Measurements from ENCODE around the gene GLI3.

The GLI3 gene

DNA sequence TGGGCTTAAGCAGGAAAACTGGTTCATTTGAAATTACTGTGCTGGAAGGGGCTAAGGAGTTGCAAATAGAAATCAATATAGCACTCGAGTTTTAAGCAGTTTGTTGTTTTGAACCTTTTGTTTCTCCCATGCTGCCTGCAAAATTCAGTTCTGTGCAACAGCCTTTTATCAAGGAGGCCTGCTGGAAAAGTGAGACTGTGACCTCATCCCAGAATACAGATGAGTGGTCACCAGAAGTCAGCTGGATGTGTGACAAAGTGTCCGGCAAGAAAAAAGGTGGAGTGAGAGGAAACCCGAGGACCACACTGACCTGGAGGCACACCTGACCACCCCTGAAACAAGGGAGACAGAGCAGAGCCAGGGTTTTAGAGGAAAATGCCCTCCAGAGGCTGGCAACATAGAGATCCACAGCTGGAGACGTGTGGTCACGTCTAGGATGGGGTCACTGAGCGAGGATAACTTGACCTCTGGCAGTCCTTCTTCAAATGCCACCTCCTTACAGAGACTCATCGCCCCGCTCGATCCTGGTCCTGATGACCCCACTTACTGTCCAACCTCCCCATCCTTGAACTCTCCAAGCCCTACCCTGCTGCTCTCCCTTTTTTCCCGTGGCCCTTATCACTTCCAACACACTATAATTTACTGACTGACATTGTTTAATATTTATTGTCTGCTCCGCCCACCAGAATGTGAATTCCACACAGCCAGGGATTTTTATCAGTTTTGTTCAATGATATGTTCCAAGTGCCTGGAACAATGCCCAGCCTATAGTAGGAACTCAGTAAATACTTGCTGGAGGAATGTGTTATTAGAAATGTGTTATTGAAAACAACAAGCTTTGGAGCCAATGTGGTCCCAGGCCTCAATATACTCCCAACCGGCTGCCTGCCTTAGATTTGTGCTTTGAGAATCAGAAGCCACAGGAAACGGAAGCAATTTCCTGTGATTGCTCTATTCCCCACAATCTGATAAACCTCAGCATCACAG, 243.8 kb downstream of the GLI3 start:
- no peak for DNase-seq

GRCh38 chr7:41984888-41985287, 252.1 kb downstream of the GLI3 start:
- DNase-seq, result no peak

DNA sequence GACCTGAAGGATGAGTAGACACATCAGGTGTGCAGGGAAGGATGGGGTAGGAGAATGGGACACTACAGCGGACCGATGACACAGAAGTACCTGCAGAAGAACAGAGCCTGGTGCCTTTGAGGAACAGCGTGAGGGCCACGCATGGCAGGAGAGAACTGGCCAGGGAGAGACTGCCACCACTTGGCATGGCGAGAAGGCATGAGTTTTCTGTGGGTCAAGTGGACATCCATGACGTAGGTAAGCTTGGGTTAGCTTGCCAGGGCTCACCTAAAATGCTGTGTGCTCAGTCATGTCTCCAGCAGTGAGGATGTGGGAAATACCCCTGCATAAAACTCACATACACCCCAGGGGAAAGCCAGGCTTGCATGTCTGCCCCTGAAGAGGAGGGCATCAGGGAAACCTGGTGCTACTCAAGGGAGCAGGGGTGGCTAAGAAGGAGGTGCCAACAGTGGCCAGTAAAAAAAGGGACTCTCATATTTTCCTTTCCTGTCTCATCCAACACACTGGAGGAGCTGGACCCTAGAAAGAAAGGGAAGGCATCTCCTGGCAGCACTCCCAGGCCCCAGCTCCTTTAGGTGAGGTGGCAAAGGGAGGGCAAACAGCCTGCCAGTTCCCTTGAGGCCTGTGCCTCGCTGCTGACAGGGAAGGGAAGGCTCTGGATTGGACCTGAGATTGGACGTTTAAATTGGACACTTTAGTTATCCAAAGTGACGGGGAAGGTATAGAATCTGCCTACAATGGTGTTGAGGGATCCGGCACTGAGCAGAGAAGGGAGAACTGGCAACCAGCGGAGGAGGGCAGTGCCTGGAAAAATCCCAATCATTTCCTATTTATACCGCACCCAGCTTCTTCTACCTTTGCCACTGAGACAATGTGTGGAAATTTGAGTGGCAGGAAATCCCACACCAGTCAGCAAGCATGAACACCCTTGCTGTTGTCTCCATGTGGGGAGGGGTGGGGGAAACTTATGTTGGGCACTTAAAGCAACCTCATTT, 255.7 kb downstream of the GLI3 start:
- DNase-seq, result no peak

DNA sequence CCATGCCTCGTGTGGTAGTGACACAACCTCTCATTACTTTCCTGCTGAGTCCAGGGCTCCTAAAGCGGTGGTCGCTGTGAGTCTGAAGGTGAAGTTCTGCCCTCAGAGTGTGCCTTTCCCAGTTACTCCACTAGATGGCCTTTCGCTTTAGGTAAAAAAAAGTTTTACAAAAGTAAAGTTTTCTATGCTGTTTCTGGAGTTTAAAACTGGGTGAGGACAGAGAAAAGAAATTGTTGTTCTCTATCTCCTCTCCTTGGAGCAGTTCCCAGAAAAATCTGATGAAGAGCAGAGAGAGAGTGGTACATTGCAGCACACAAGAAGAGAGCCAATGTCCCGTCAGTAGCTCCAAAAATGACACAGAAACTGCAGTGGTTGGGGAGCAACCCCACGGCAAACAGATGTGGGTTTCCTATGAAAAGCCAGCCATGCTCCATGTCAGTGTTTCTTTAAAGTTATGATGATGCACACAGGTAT, 257.1 kb downstream of the GLI3 start:
- DNase-seq, result no peak

GRCh38 chr7:41978858-41979257, 258.2 kb downstream of the GLI3 start:
- DNase-seq, result no peak

GRCh38 chr7:41977661-41978060, 259.3 kb downstream of the GLI3 start:
- no peak for DNase-seq

DNA sequence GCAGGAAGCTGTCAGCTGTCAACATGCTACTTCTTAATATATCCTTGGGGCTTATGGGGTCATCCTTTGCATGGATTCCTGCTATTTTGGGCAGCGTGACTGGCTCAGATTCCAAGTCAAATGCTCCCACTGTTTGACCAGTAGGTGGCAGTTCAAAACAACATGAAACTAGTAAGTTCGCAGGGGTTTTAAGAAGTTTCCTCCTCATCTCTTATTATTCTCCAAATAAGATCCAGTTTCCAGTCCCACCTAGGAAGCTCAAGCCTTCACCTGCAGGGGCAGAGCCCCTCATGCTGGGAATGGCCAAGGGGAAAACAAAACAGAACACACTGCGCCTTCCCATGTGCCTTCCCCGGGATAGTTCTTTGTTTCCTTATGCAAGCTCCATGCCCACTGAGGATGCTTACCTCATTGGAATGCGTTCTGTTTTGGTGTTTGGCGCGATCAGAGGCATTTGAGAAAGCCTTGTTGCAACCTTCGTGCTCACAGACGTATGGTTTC, 259.8 kb downstream of the GLI3 start:
- DNase-seq, result no peak

DNA sequence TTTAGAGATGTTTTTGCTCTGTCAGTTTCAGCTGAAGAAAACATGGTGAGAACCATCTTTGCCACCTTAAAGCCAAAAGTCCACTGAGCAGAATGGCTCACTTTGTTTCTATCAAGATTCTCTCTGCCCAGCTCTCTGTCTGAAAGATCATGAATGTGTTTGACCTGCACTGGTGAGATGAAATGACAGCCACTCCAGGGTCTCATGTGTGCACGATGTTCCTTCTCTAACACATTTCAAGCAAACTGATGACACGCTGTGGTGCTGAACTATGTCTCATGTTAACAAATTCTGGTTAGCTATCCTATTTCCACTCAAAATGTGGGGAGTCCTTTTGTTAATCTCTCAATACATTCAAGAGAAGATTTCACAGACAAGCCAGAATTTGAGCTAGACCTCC, 260.6 kb downstream of the GLI3 start:
- no peak for DNase-seq

DNA sequence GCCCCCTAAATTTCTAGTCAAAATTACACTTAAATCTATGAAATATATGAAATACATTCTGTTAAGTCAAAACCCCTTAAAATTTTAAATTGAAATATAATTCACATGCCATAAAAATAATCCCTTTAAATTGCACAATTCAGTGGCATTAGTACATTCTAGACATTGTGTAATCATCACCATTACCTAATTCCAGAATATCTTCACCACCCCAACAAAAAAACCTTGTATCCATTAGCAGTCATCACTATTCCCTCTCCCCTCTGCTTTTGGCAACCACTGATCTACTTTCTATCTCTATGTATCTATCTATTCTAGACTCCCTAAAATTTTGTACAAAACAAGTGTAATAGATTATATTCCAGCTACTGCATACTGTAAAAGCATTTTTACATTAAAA, 261.2 kb downstream of the GLI3 start:
- DNase-seq, result no peak

DNA sequence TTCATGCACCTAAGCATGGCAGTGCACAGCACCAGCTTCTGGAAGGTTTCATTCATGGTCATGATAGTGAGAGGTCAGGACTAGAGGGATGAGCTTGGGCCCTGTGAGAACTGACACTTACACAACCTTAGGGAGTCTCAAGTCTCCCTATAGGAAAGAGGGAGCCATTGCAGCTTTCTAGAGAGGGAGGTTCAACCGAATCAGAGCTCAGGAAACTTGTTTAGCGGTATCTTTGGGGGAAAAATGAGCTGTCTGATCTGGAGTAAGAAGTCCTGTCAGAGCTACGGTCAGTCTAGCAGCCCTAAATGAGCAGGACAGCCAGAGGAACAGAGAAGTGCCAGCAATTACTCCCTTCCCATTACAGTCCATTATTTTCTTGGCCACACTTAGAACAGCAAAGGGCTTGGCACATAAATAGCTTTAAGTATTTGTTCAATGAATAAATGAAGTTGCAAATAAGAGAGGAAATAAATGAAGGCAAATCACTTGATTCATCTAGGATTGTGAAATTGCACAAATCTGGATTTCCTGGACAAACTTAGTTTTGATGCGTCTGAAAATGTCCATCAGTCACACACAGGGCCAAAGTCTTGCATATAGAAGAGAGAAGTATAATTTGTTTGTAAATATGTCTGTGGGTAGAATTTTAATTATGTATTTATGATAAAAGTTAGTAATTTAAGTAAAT, 262.0 kb downstream of the GLI3 start:
- no peak for DNase-seq

DNA sequence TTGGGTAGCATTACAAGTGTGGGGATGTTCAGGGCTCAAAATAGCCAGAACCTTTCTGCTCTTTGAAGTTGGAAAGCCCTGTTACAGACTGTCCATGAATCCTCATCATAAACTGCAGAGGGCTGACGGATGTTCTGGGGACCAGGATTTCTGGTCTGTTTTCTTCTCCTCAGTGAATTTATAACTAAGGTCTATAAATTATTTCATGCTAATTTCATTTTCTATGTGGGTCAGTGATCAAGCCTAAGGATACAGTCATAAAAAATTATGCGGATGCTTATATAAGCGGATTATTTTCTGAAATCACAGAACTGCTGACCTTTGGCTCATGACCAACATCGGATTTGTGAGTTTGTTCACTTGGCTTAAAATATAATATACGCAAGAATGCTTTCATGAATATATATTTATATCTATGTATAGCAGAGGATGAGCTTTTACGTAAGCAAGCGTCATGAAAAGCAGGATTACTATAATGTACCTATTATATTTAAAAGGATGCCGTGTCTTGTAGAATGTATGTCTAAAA, 263.7 kb downstream of the GLI3 start:
- DNase-seq, result no peak

- DNase-seq, result no peak
These were observed 264.2 kb downstream of the GLI3 start for GRCh38 chr7:41972776-41973175.

DNA sequence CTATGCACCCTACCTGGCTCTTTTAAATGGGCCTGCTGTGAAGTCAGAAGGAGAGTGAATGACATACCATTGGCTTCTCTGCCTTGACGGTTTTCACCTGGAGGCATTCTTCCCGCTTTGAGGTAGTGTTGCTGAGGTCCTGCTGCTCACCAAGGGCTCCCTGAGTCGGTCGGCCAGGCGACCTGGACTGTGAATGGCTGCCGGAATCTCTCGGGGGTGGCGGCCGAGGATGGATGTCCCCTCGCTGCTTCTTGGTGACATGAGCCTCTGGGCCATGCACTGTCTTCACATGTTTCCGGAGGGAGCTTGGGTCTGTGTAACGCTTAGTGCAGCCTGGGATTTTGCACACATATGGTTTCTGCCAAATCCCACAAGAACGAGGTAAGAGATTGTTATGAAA, 264.7 kb downstream of the GLI3 start:
- no peak for DNase-seq

DNA sequence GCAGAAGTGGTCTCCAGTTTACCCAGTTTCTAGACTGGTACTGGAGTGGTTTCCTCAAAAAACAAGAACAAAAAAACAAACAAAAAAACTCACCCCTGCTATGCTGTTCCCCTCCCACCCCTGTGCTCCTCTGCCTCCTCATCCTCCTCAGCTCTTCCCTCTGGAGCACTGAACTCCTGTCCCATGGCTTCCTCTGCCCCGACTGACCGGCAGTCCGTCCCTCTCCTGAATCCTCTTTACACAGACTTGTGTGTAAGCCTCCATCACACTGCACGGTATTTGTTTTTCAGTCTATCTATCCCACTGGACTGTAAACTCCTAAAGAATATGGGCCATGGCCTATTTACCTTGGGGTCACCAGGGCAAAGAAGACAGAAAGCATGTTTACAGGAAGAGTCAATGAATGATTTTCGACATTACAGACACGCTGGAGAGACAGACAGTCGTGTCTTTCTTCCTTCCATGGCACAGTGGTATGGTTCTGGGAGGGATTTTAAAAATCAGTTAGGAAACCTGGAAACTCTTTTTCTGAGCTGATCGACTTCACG, 265.3 kb downstream of the GLI3 start:
- no peak for DNase-seq

DNA sequence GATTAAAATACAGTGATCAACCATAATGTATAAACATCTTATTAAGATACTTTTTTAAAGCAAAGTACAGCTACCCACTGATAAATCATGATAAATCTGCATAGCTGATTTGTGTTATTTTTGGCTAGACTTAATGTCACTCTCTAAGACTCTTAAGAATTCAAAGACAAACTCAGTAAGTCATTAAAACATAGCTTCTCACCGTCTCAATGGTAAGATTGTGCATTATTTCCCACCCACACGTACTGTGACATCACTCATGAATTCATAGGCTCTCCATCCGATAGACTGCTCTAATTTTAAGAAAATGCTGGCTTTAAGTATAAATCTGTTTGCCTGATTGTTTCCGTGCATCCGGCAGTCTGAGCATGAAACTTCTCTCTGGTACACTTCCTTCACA, 266.1 kb downstream of the GLI3 start:
- no peak for DNase-seq

DNA sequence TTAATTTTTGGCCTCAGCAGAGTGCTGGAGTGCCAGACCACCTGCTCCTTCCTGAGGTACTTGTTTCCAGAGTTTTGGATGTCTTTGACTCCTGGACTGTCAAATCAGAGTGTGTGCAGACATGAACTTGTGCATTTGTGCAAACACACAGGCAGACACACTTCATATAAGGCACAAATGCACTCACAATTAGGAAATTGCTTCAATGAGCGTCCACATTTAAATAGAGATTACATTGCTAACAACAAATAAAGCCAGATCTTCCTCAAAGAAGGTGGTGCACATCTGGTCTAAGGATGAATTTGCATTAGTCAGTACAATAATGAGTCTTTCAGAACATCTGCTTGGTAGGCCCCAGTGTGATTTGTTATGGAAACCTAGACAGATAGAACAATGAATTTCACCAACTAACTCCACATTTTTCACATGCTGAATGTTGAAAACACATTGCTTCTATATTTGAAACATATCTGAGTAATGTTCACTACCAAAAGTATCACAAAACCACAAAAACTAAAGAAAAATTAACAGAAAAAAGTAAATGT, 267.4 kb downstream of the GLI3 start:
- DNase-seq, result no peak

GRCh38 chr7:41967156-41967555, 269.9 kb downstream of the GLI3 start:
- no peak for DNase-seq

DNA sequence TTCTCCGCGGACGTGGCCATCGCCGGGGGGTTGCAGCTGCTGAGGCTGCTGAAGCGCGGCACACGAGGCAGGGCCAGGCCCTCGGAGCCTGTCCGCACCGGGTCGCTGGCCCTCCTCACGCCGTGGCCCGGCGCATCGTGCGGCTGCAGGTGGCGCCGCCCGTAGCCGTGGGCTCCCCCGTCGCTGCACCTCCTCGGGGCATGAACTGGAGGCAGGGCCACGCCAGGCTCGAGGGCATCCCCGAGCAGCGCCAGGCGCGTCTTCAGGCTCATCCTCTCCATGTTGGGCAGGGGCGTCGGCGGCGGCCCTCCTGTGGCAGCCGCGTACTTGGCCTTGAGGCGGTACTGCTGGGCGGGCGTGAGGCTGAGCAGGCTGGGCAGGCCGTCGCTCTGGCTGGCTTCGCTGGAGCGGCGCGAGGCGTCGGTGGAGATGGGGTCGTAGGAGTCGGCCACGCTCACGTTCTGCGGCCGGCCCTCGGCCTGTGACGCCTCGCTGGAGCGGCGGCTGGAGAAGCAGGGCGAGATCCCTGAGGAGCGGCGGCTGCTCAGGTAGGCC, 271.0 kb downstream of the GLI3 start:
- no peak for DNase-seq

DNA sequence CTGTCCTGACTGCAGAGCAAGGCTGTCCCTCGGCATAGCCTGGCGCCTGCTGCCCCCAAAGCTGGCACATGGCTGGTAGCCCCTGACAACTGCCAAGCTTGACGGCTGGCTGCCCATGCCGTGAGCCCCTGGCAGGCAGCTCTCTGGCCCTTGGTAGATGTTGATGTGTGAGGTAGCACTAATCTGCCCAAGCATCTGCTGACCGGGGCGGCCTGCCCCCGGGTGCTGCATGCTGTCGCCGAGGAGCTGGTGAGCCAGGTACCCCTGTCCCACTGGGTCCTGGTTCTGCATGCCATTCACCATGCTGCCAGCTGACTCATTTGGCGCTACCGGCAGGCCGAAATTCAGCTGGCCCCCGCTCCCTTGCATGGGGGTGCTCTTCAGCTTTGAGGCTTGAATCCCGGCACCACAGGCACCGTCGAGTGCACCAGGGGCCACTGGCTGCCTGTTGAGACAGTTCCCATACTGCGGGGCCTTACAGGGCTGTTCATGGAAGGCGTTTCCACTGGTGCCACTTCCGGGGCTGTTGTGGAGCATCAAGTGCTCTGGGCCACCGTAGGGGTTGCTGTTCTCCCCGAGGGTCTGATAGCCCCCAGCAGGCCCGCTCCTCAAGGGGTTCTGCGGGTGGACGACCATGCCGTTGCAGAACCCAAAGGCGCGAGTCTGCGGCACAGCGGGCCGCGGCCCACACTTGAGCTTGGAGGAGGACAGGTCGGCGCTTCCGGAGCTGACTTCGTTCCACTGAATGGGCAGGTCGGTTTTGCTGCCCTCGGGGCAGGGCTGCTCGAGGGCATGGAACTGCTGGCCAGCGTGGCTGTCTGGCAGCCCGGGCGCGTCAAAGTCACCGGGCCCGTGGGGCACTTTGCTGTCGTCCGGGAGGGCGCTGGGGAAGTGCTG, 271.9 kb downstream of the GLI3 start:
- DNase-seq, result no peak

- no peak for DNase-seq
These were observed 272.7 kb downstream of the GLI3 start for GRCh38 chr7:41964183-41964753.
